NCI-H226 (cell line): ENCODE measurements around the gene CCND3.
A peak's percentile ranks its signal among the peaks of the same experiment; 100 is the strongest.

Source experiments
- DNase-seq: peaks from one replicate; pipeline ENCODE4 v3.0.0-alpha.2; 2015

CCND3 gene

GRCh38 chr6:41941280-41942066 is at the start of gene CCND3:
TSS of gene CCND3 (minus strand) at chr6:41941808. CDS start at chr6:41941649, 159 bp downstream.
- peak; percentile 95 for DNase-seq

- no peak for DNase-seq
These were observed 44.7 kb upstream of the CCND3 start for GRCh38 chr6:41986339-41986738.

- no peak for DNase-seq
These were observed 43.0 kb upstream of the CCND3 start for GRCh38 chr6:41984623-41985022.

- peak; percentile 58 for DNase-seq
These were observed 35.3 kb upstream of the CCND3 start for GRCh38 chr6:41976794-41977484.

- no peak for DNase-seq
These were observed 33.7 kb upstream of the CCND3 start for GRCh38 chr6:41975276-41975675.

GRCh38 chr6:41974281-41974825 is 32.7 kb upstream of the CCND3 start:
- no peak for DNase-seq

- no peak for DNase-seq
These were observed 31.2 kb upstream of the CCND3 start for GRCh38 chr6:41972826-41973225.

GRCh38 chr6:41970436-41970846 is 28.8 kb upstream of the CCND3 start:
- no peak for DNase-seq

GRCh38 chr6:41967312-41968287 is 26.0 kb upstream of the CCND3 start:
- DNase-seq, result no peak

- peak; percentile 78 for DNase-seq
These were observed 25.3 kb upstream of the CCND3 start for GRCh38 chr6:41966961-41967311.

- no peak for DNase-seq
These were observed 24.8 kb upstream of the CCND3 start for GRCh38 chr6:41966214-41966920.

- DNase-seq, result no peak
These were observed 24.0 kb upstream of the CCND3 start for GRCh38 chr6:41965429-41966213.

GRCh38 chr6:41964201-41964887 is 22.7 kb upstream of the CCND3 start:
- DNase-seq, result no peak

- DNase-seq, result no peak
These were observed 21.8 kb upstream of the CCND3 start for GRCh38 chr6:41963371-41963770.

GRCh38 chr6:41960028-41960427 is 18.4 kb upstream of the CCND3 start:
- DNase-seq, result no peak

GRCh38 chr6:41958022-41958856 is 16.6 kb upstream of the CCND3 start:
- no peak for DNase-seq

GRCh38 chr6:41957117-41957516 is 15.5 kb upstream of the CCND3 start:
- no peak for DNase-seq

GRCh38 chr6:41955412-41955811 is 13.8 kb upstream of the CCND3 start:
- DNase-seq, result no peak

- no peak for DNase-seq
These were observed 13.1 kb upstream of the CCND3 start for GRCh38 chr6:41954668-41955067.
